Stimulated activated CD8-positive, alpha-beta memory T cell treated with anti-CD3 and anti-CD28 coated beads, Interleukin-2, amount 100 ng/mL, for 1 hour (primary cell): ENCODE measurements around the gene LARGE1.
"Not testable (repeated sequence)": the region's sequence is repeated elsewhere in the genome, so short reads cannot be mapped to it uniquely, and the experiment has no call there.

ENCODE experiments used
- DNase-seq, 2 donors: peaks; one replicate each; pipeline ENCODE4 v3.0.0-alpha.2; 2020; ENCODE audit warnings: low read depth in 2 of 2

Gene LARGE1

DNA sequence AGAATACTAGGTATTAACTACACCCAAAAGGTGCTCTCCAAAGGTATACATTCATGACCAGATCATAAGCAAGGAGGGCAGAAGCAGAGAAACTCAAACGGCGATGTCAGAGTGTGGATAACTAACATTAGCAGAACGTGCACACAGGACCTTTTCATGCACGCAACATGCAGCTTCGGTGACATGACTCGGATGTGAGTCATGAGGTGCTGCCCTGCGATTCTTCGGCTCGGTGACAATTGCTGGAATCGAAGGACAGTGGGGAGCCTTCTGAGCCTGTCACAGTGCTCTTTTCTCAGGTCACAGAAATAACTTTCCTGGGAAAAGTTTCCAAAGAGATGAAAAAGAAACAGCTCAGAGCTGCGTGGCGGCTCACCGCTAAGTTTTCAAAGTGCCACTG, 443.6 kb downstream of the LARGE1 start:
- DNase-seq: no peak

DNA sequence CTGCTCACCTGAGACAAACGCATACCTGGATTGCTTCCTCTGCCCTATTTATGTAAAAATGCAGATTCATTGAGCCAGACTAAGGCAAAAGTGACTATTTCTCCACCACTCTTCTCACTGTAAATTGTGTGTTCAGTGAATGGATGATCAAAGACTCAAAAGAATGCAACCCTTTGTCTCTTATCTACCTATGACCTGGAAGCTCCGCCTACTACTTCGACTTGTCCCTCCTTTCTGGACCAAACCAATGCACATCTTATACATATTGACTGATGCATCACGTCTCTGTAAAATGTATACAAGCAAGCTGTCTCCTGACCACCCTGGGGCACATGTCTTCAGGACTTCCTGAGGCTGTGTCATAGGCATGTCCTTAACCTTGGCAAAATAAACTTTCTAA, 444.1 kb downstream of the LARGE1 start:
- DNase-seq: no peak

DNA sequence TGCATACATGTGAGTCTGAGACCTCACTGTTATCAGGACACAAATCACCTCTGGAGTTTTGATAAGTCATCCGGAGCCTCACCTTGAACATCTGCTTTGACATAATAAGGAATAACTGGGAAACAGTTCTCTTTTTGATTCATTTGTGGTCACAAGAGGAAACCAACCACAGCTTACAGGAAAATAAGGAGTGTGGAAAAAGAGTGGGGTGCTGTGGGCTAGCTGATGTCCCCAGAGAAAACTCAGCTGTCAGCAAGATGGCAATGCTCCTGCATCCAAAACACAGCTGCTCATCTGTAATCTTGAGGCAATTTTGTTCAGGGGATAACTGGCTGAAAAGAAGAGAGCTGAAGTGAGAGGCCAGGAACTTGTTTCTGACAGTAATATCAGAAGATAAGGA, 445.7 kb downstream of the LARGE1 start:
- no peak for DNase-seq

DNA sequence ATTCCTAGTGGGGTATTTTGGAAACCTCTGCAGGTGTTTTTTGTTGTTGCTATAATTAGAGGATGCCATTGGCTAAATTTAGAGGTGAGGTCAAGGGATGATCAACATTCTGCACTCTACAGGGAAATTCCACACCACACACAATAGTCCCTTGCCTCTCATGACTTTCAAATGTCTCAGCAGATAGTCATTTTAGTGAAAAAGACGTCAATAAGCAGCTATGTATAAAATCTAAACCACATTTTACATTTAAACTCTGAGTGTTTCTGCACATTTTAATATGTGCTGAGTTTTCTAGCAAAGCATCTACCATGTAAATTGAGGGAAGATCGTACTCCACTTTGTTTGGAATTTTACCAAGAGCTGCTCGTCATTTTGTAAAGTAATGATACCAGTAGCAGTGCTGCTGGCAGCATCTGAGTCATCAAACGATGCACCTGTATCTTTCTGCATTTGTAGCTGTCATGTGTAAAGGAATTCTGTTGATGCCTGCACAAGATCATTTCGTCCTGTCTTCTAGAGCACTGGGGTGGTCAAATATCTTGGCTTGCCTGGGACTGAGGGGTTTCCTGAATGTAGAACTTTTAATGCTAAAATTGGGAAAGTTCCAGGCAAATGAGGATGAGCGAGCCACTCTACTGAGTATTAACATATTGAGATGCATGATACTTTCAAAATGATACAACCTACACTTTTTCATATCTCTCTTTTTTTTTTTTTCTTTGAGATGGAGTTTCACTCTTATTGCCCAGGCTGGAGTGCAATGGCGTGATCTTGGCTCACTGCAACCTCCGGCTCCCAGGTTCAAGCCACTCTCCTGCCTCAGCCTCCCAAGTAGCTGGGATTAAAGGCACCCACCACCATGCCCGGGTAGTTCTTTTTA, 447.6 kb downstream of the LARGE1 start:
- DNase-seq: no peak

DNA sequence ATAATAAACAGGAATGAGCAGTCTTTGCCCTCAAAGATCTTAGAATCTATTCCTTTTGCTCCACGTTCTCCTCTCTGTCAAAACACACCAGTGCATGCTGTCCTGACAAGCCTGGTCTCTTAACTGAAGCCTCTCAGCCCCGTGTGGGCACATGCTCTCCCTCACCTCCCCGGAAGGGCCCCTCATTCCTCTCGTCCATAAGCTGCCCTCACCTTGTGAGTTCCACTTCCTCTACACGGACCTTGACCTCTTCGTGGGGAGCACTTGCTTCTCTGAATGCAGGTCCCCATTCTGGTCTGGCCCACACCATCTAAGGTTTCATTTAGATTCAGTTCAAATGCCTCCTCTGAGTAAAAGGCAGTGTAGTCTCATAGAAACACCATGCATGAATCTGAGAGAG, 449.8 kb downstream of the LARGE1 start:
- DNase-seq: no peak

DNA sequence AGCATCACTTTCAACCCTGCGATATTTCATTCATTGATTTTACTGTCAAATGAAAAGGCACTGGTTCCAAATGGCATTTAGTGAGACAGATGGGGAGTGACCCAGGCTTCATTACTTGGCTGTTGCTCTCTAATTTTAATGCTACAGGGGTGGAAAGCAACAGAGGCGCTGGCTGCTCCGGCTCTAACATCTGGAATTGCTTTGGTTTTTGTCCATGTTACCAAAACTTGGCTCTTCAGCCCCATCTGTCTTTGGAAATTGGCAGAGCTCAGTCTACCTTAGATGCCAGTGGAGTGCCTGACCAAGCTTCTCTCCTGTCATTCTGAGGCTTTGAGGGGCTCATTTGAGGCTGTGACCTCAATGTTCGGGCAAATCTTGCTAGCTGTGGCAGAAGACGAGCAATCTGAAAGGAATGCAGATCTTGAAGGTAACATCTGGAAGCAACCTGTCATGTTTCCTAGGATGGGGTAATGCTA, 452.6 kb downstream of the LARGE1 start:
- DNase-seq: no peak

DNA sequence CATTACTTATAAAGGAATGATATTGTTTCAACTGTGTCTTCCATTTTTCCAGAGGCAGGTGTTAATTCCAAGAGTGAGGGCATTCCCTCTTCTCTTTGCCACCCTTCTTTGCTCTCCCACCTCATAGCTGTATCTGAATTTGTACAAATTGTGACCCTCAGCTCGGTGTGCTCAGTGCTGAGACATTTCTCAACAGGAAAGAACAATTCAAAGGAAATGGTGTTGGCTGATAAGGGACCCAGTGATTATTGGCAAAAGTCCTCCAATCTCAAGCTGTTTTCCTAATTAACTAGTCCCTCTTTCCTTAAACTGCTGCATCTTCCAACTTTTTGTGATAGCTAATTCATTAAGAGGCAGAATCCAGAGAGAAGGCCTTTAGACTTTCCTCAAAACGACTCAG, 453.2 kb downstream of the LARGE1 start:
- no peak for DNase-seq

DNA sequence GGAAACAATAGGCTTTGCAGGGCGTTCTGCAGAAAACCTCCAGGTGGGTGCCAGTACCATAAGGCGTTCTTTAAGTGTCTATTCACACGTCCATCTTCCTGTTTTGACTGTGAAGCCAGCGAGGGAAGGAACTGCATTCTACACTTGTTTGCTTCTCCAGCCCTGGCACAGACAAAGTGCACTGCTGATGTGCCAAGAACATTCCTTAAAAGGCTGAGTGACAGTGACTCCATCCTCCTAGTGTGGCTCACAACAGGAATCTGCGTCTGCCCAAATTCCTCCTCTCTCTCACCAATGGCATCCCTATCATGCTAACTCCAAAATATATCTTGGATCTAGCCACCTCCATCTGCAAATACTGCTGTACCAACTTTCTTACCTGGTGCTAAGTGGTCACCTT, 454.7 kb downstream of the LARGE1 start:
- no peak for DNase-seq

DNA sequence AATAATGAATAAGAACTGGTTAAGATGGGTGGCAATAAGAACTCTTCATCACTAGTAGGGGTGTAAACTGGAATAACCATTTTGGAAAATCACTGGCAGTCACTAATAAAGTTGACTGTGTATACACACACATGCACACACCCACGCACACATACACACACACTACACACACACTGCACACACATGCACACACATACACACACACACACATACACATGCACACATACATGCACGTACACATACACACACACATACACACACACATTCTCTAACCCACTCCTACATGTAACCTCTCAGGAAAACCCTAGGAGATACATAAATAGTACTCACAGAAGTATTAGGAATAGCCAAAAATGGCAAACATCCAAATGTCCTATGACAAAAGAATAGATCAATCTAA, 455.6 kb downstream of the LARGE1 start:
- no peak for DNase-seq

DNA sequence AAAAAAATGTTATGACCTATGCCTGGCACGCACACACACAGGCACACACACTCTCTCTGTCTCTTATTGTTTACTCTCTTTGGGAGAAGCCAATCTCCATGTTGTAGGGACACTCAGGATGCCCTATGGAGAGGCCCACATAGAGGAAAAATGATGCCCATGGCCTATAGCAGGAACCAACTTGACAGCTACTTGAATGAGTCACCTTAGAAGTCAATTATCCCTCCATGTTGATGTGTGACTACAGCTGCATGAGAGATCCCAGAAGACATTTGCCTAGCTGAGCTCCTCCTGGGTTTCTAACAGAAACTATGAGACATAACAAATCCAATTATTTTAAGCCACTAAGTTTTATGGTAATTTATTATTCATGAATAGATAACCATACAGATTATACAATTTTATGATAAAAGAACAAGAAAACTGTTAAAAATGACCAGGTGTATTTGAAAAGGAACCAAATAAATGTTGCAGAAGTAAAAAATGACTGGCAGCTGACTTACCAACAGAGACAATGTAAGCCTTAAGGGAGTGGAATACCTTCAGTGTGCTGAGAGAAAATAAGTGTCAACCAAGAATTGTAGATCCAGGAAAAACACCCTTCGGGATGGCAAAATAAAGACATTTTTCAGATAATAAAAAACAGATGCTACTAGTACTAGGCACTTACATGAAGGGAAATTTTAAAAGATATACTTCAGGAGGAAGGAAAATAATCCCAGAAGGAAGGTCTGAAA, 458.4 kb downstream of the LARGE1 start:
- no peak for DNase-seq

DNA sequence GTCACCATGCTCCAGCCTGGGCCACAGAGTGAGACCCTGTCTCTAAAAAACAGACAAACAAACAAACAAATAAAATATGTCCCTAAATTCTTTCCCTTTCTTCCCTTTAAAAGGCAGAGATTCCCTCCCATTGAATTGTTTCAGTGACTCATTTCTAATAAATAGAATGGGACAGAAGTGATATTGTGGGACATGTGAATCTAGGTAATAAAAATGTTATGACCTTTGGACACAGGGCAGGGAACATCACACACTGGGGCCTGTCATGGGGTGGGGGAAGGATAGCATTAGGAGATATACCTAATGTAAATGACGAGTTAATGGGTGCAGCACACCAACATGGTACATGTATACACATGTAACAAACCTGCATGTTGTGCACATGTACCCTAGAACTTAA, 459.0 kb downstream of the LARGE1 start:
- not testable (repeated sequence) for DNase-seq

DNA sequence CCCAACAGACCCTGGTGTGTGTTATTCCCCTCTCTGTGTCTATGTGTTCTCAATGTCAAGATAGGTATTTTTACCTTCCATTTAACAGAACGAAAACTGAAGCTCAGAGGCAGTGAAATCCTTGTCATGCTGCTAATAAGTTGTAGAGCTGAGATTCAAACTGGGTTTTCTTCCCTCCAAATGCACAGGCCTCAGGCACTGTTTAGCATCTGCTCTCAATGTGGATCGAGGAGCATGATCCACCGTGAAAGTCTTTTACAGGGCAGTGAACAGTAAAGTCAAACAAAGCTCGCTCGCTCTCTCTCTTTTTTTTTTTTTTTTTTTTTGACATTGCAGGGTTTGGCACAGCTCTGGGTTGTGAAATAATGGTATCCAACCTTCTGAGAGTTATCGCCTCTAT, 461.1 kb downstream of the LARGE1 start:
- DNase-seq: no peak

DNA sequence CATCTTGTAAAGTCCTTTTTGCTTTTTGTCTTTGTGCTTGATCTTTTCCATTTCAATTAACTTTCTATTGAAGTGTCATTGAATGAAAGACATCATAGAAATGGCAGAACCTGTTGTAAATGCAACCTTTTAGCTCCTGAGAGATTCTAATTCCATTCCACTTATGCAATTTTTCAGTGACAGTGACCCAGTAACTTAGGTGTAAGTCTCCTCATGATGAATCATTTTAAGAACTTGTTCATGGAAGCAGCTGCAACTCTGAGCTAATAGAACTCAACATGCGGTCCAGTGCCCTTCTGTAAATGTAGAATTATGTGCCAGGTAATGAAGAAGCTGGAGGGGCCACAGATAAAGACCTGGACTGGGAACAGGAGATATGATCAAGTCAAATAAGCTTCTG, 463.8 kb downstream of the LARGE1 start:
- no peak for DNase-seq

DNA sequence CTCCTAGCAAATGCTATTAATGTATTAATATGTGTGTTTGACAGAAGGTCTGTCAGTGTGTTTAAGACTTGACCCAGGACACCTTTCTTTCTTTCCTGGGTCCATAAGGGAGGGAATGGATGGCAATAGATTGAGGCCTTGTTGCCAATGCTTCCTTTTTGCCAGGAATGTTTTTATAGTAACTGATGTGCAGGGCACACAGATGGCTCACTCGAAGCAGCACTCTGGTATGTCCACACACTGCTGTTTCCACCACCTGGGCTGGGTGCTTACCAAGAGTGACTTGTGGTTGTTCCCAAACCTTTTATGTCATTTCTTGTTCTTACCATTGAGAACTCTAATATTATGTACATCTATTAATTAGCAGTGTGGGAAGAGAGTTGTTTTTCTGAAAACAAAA, 465.2 kb downstream of the LARGE1 start:
- no peak for DNase-seq

DNA sequence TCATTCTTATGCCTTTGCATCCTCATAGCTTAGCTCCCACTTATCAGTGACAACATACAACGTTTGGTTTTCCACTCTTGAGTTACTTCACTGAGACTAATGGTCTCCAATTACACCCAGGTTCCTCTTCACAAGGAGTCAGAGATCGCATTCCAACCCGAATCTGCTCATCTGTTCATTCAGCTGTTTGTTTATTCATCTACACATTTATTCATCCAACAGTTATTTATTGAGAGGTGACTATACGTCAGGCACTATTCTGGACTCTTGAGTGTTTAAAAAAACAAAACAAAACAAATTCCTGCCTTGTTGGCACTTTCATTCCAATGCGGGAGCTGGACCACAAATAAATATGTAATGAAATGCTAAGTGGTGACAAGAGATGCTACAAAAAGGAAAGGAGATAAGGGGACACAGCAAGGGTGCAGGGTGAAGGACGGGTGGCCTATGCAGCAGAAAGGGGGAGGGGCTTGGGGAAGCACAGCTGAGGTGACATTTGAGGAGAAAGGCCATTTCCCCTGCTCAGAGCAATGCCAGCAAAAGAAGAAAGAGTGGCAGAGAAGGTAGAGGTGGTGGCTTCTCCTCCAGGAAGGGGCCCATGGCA, 468.3 kb downstream of the LARGE1 start:
- no peak for DNase-seq

DNA sequence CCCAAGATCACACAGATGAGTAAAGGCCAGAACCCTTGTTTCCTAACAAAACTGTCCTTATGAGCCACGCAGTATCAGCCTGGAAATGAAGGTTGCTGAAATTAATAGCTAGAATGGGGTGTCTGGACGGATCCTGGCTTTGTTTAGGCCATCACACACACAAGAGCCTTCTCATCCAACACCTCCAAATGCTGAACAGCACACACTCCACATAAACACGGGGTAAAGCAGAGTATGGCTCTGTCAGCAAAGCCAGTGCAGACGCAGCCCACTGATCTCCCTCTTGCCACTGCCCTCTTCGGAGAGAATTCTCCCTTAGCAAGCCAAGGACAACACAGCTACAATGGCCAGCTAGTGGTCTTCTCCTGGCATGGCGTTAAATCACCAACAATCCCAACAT, 469.5 kb downstream of the LARGE1 start:
- no peak for DNase-seq

DNA sequence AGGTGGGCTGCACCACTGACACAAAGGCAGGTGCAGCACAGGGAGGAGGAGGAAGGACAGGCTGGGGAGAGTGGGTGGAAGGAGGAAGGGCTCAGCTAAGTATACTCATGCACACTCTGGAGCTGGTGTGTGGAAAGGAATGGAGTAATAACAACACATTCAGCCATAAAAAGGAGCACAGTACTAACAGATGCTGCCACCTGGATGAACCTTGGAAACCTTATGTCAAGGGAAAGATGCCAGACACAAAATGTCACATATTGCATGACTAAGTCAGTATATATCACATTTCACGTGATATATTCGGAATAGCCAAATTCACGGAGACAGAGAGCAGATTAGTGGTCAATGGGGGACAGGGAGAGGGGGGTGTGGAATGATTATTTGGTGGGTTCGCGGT, 472.5 kb downstream of the LARGE1 start:
- no peak for DNase-seq

DNA sequence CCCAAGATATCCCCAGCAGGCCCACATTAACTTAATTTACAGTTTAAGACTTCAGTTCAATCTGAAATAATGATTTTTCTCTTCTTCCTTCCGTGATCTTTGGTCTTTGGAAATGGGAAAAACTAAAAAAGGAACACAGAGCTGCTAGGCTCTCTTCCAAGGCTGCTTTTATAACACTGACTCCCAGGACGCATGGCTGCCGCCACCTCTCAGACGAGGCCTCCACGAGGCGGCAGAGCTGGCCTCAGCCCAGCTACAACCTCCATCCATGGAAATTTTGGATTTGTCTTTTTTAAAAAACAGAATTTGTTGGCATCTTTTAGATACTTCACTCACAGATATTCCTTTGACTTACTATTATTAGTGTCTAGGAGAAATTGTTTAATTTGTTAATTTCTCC, 476.6 kb downstream of the LARGE1 start:
- no peak for DNase-seq

DNA sequence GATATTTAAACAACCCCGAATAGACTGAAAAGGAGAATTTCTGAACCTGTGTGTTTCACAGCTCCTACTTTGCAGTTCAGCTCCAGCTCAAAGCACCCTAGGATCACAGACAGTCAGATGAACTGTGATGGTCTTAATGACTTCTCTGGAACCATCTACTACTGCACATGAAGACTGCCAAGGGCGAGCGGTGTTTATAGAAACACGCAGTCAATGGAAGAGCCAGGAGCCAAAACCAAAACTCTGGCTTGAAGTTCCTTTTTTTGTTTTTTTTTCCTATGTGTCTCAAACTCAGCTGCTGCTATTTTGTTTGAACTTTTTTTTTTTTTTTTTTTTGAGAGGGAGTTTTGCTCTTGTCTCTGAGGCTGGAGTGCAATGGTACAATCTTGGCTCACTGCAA, 479.5 kb downstream of the LARGE1 start:
- DNase-seq: no peak

DNA sequence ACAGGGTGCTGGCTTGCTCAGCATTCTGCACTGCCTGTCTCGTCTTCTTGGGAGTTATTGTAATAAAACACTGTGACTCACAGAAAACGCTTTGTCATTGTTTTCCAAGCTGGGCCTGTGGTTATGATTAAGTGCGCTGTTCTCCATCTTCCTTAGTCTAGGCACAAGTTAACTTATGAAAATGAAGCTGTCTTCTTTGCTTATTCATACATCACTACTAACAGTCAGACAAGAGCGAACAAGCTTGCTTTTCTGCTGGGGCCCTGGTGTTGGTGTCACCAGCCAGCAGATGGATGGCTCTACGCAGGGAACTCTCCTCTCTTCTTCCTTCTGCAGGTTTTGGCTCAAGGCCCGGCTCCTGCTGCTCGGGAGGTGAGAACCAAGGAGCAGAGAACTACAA, 482.0 kb downstream of the LARGE1 start:
- DNase-seq: no peak

DNA sequence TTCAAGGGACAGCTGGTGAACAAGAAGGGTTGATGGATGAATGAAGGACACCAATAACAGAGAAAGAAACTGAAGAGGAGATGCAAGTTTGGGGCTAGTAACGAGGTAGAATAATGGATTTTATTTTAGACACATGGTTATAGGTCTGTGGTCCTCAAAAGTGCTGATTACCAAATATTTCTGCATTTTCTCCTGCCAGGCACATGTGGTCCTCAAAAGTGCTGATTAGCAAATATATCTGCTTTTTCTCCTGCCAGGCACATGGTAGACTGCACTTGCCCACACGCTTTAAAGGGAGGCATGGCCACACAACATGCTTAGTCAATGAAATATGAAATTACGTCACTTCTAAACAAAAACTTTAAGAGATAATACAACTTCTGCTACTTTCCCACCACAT, 489.0 kb downstream of the LARGE1 start:
- no peak for DNase-seq

DNA sequence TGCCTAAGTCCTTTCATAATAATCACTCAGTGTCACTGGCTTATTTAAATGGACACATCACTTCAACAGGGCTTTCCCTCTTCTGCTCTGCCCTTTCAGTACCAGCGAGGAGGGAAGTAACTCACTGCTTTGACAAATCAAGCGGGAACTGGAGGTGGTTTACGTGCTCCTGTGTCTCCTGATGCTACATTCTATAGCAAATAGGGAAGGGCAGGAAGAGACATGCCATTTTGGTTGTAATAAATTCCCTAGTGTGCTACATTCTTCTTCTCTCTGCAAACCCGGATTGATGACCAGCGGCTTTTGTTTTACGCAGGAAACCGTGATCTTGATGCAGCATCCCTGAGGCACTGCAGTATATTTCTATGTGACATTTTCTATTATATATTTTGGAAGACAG, 491.0 kb downstream of the LARGE1 start:
- no peak for DNase-seq

DNA sequence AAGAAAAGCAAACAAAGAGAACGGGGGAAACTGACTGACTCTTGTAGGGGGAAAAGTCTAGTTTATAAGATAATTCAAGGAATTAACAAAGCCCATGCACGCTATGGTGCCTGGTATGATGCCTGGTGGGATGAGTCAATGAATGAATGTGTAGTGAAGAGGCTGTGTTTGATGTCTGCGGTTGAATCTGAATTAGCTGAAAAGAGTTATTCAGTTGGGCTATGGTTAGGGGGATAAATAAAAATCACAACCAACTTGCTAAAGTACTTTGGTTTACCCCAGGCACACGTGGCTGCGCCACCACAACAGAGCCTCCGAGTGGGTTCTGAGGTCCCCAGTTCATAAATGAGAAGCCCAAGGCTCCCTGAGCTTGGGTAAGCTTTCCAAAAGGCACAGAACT, 492.8 kb downstream of the LARGE1 start:
- DNase-seq: no peak
